Measurements from ENCODE around the gene CDK14.
"Not testable (repeated sequence)": the region's sequence is repeated elsewhere in the genome, so short reads cannot be mapped to it uniquely, and the experiment has no call there.

CDK14 gene

DNA sequence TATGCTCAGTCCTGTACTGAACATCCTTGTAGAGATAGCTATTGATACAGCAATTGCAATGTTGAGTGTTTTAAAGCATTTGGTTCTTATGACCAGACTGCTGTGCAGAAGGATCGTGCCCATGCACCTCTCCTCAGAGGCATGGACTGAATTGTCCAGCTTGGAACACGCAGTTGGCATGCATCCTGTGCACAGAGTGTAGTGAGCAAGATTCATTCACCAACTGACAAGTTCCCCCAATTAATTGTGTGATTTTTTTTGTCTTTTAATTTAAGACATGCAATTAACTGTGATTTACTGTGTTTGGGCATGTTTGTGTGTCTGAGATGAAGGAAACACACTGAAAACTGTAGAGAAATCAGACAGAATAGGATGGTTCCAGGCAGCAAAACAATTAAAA, 323.7 kb downstream of the CDK14 start:
- no peaks in the 10 kb centered on the region for H3K4me1 ChIP-seq (ENCODE audit: control insufficient read depth, insufficient read depth, low read length)
- H3K27me3 ChIP-seq (ENCODE audit: control insufficient read depth, insufficient read depth, low read length, poor library complexity, severe bottlenecking): no peaks in the 10 kb centered on the region
- no peak overlapping the region for H3K4me3 ChIP-seq (ENCODE audit: insufficient read depth, low read depth, low read length)
- no peak overlapping the region for H3K27ac ChIP-seq (ENCODE audit: insufficient read depth, low read depth, low read length, poor library complexity, severe bottlenecking)
- no peaks in the 10 kb centered on the region for H3K9me3 ChIP-seq (ENCODE audit: control insufficient read depth, low read length)
- 97 to 100% methylated on average over 2 of the region's 2 CpGs for WGBS, 2 experiments
- no peaks in the 10 kb centered on the region for H3K36me3 ChIP-seq (ENCODE audit: control insufficient read depth, insufficient read depth, low read length)

GRCh38 chr7:90920336-90920735, 324.2 kb downstream of the CDK14 start:
- H3K36me3 ChIP-seq (ENCODE audit: control insufficient read depth, insufficient read depth, low read length): no peaks in the 10 kb centered on the region
- no CpG with 5 or more reads among the region's 1 CpG for WGBS, 2 experiments

GRCh38 chr7:90923541-90923997, 327.4 kb downstream of the CDK14 start:
- no peaks in the 10 kb centered on the region for H3K4me1 ChIP-seq (ENCODE audit: control insufficient read depth, insufficient read depth, low read length)
- no peak overlapping the region for H3K27ac ChIP-seq (ENCODE audit: insufficient read depth, low read depth, low read length, poor library complexity, severe bottlenecking)
- no peak overlapping the region for H3K4me3 ChIP-seq (ENCODE audit: insufficient read depth, low read depth, low read length)
- no peaks in the 10 kb centered on the region for H3K36me3 ChIP-seq (ENCODE audit: control insufficient read depth, insufficient read depth, low read length)
- no peaks in the 10 kb centered on the region for H3K9me3 ChIP-seq (ENCODE audit: control insufficient read depth, low read length)
- no peaks in the 10 kb centered on the region for H3K27me3 ChIP-seq (ENCODE audit: control insufficient read depth, insufficient read depth, low read length, poor library complexity, severe bottlenecking)
- WGBS, 2 experiments: 97 to 100% methylated on average over 2 of the region's 2 CpGs

More at GRCh38 chr7:90920336-90920735, 324.2 kb downstream of the CDK14 start:
- Histone ChIP-seq H3K9me3 (ENCODE audit: control insufficient read depth, low read length) (no peaks in the 10 kb centered on the region), H3K27me3 (ENCODE audit: control insufficient read depth, insufficient read depth, low read length, poor library complexity, severe bottlenecking) (no peaks in the 10 kb centered on the region), H3K4me1 (ENCODE audit: control insufficient read depth, insufficient read depth, low read length) (no peaks in the 10 kb centered on the region), H3K4me3 (ENCODE audit: insufficient read depth, low read depth, low read length) (no peak overlapping the region), H3K27ac (ENCODE audit: insufficient read depth, low read depth, low read length, poor library complexity, severe bottlenecking) (no peak overlapping the region)

- H3K36me3 ChIP-seq (ENCODE audit: control insufficient read depth, insufficient read depth, low read length); H3K27ac ChIP-seq (ENCODE audit: insufficient read depth, low read depth, low read length, poor library complexity, severe bottlenecking); H3K4me3 ChIP-seq (ENCODE audit: insufficient read depth, low read depth, low read length); H3K27me3 ChIP-seq (ENCODE audit: control insufficient read depth, insufficient read depth, low read length, poor library complexity, severe bottlenecking); H3K4me1 ChIP-seq (ENCODE audit: control insufficient read depth, insufficient read depth, low read length); H3K9me3 ChIP-seq (ENCODE audit: control insufficient read depth, low read length): not testable (repeated sequence)
- 92 to 93% methylated on average over 13 of the region's 13 CpGs for WGBS, 2 experiments
Observed at GRCh38 chr7:90928700-90929424, 332.7 kb downstream of the CDK14 start.

- no peaks in the 10 kb centered on the region for H3K27me3 ChIP-seq (ENCODE audit: control insufficient read depth, insufficient read depth, low read length, poor library complexity, severe bottlenecking)
- H3K27ac ChIP-seq (ENCODE audit: insufficient read depth, low read depth, low read length, poor library complexity, severe bottlenecking): no peak overlapping the region
- no peaks in the 10 kb centered on the region for H3K9me3 ChIP-seq (ENCODE audit: control insufficient read depth, low read length)
- 90 to 95% methylated on average over 5 to 6 of the region's 6 CpGs for WGBS, 2 experiments
- no peak overlapping the region for H3K4me3 ChIP-seq (ENCODE audit: insufficient read depth, low read depth, low read length)
- H3K36me3 ChIP-seq (ENCODE audit: control insufficient read depth, insufficient read depth, low read length): no peaks in the 10 kb centered on the region
- H3K4me1 ChIP-seq (ENCODE audit: control insufficient read depth, insufficient read depth, low read length): no peaks in the 10 kb centered on the region
Observed at GRCh38 chr7:90931986-90932916, 336.1 kb downstream of the CDK14 start.

DNA sequence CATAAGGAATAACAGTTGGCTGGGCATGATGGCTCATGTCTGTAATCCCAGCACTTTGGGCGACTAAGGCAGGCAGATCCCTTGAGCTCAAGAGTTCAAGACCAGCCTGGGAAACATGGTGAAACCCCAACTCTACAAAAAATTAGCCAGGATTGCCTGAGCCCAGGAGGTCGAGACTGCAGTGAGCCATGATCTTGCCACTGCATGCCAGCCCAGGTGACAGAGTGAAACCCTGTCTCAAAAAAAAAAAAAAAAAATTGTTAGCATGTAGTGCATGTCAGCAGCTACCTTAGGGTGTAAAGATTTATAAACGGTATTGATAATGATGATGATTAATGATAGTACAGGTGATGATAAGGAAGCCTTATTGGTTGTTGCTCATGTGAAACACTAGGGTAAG, 336.9 kb downstream of the CDK14 start:
- Histone ChIP-seq H3K4me3 (ENCODE audit: insufficient read depth, low read depth, low read length) (no peak overlapping the region), H3K4me1 (ENCODE audit: control insufficient read depth, insufficient read depth, low read length) (no peaks in the 10 kb centered on the region), H3K9me3 (ENCODE audit: control insufficient read depth, low read length) (no peaks in the 10 kb centered on the region), H3K27ac (ENCODE audit: insufficient read depth, low read depth, low read length, poor library complexity, severe bottlenecking) (no peak overlapping the region), H3K27me3 (ENCODE audit: control insufficient read depth, insufficient read depth, low read length, poor library complexity, severe bottlenecking) (no peaks in the 10 kb centered on the region), H3K36me3 (ENCODE audit: control insufficient read depth, insufficient read depth, low read length) (no peaks in the 10 kb centered on the region)
- WGBS, 2 experiments: 90 to 97% methylated on average over 3 of the region's 3 CpGs

DNA sequence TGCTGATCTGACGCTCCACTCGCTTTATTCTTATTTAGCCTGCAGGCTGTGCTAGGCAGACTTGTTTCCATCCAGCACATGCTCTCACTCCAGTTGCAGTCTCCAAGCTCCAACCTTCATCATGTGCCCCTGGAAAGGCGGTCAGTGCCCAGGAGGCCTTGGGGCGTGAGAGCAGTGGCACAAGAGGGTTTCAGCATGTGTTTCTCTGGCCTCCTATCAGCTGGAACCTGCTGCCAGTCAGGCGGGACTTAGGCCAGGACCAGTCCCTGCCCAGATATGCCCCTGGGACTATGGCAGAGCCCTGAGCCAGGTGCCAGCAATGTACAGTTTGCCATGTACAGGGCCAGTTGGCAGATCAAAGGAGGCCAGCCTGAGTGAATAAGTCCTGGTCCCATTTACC, 337.9 kb downstream of the CDK14 start:
- Histone ChIP-seq H3K9me3 (ENCODE audit: control insufficient read depth, low read length) (no peaks in the 10 kb centered on the region), H3K27ac (ENCODE audit: insufficient read depth, low read depth, low read length, poor library complexity, severe bottlenecking) (no peak overlapping the region), H3K4me1 (ENCODE audit: control insufficient read depth, insufficient read depth, low read length) (no peaks in the 10 kb centered on the region), H3K36me3 (ENCODE audit: control insufficient read depth, insufficient read depth, low read length) (no peaks in the 10 kb centered on the region), H3K4me3 (ENCODE audit: insufficient read depth, low read depth, low read length) (no peak overlapping the region), H3K27me3 (ENCODE audit: control insufficient read depth, insufficient read depth, low read length, poor library complexity, severe bottlenecking) (no peaks in the 10 kb centered on the region)
- WGBS, 2 experiments: 94 to 95% methylated on average over 5 of the region's 5 CpGs

GRCh38 chr7:90938371-90938770, 342.2 kb downstream of the CDK14 start:
- no peak overlapping the region for H3K4me3 ChIP-seq (ENCODE audit: insufficient read depth, low read depth, low read length)
- no peaks in the 10 kb centered on the region for H3K36me3 ChIP-seq (ENCODE audit: control insufficient read depth, insufficient read depth, low read length)
- no peak overlapping the region for H3K27ac ChIP-seq (ENCODE audit: insufficient read depth, low read depth, low read length, poor library complexity, severe bottlenecking)
- no peaks in the 10 kb centered on the region for H3K4me1 ChIP-seq (ENCODE audit: control insufficient read depth, insufficient read depth, low read length)
- H3K27me3 ChIP-seq (ENCODE audit: control insufficient read depth, insufficient read depth, low read length, poor library complexity, severe bottlenecking): no peaks in the 10 kb centered on the region
- no peaks in the 10 kb centered on the region for H3K9me3 ChIP-seq (ENCODE audit: control insufficient read depth, low read length)

DNA sequence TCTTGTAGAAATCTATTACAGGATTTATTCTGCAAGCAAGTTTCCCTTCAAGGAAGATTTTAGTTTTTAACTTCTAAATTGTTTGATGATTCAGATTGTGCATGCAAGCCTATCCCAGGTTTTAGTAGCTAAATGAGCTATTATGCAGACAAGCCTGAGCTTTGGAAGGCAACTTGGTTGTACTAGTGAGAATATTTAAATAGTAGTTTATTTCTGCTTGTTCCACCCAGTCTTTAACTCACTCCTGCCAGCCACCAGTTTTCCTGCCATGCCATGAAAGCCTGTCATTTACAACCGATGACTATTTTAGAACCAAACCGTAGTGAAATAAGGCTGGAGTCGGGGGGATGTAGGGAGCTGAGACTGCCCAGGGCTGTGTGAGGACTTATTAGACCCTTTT, 343.5 kb downstream of the CDK14 start:
- H3K4me3 ChIP-seq (ENCODE audit: insufficient read depth, low read depth, low read length): no peak overlapping the region
- H3K27me3 ChIP-seq (ENCODE audit: control insufficient read depth, insufficient read depth, low read length, poor library complexity, severe bottlenecking): no peaks in the 10 kb centered on the region
- no peaks in the 10 kb centered on the region for H3K4me1 ChIP-seq (ENCODE audit: control insufficient read depth, insufficient read depth, low read length)
- H3K36me3 ChIP-seq (ENCODE audit: control insufficient read depth, insufficient read depth, low read length): no peaks in the 10 kb centered on the region
- H3K9me3 ChIP-seq (ENCODE audit: control insufficient read depth, low read length): no peaks in the 10 kb centered on the region
- H3K27ac ChIP-seq (ENCODE audit: insufficient read depth, low read depth, low read length, poor library complexity, severe bottlenecking): no peak overlapping the region
- WGBS, 2 experiments: 94 to 95% methylated on average over 3 of the region's 3 CpGs

DNA sequence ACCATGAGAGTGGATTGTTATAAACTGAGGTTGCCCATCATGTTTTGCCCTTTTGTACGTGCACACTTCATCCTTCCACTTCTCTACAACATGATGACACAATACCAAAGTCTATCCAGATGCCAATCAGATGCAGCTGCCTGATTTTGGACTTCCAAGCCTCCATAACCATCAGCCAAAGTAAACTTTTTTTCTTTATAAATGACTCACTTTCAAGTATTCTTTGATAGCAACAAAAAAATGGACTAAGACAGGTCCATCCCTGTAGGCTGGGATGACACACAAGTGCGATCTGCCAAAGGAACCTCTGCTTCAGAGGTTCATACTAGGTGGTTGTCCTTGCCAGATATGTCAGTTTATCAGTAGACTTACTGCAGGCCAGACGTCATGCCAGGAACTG, 347.9 kb downstream of the CDK14 start:
- H3K36me3 ChIP-seq (ENCODE audit: control insufficient read depth, insufficient read depth, low read length): no peaks in the 10 kb centered on the region
- no peak overlapping the region for H3K27ac ChIP-seq (ENCODE audit: insufficient read depth, low read depth, low read length, poor library complexity, severe bottlenecking)
- no peaks in the 10 kb centered on the region for H3K27me3 ChIP-seq (ENCODE audit: control insufficient read depth, insufficient read depth, low read length, poor library complexity, severe bottlenecking)
- H3K4me1 ChIP-seq (ENCODE audit: control insufficient read depth, insufficient read depth, low read length): peaks cover 5% of the 10 kb centered on the region
- no peak overlapping the region for H3K4me3 ChIP-seq (ENCODE audit: insufficient read depth, low read depth, low read length)
- H3K9me3 ChIP-seq (ENCODE audit: control insufficient read depth, low read length): no peaks in the 10 kb centered on the region
- 92 to 95% methylated on average over 3 of the region's 3 CpGs for WGBS, 2 experiments
